HUDEP-2 (cell line): ENCODE results near the gene LZTS3.
"Not testable (repeated sequence)": the region's sequence is repeated elsewhere in the genome, so short reads cannot be mapped to it uniquely, and the experiment has no call there.

Source experiments
- DNase-seq, 76 experiments: peaks; one replicate each; lab custom pipeline; 2025; ENCODE audit not compliant: unreplicated experiment in 76 of 76; lab: John Stamatoyannopoulos, UW

LZTS3 gene

DNA sequence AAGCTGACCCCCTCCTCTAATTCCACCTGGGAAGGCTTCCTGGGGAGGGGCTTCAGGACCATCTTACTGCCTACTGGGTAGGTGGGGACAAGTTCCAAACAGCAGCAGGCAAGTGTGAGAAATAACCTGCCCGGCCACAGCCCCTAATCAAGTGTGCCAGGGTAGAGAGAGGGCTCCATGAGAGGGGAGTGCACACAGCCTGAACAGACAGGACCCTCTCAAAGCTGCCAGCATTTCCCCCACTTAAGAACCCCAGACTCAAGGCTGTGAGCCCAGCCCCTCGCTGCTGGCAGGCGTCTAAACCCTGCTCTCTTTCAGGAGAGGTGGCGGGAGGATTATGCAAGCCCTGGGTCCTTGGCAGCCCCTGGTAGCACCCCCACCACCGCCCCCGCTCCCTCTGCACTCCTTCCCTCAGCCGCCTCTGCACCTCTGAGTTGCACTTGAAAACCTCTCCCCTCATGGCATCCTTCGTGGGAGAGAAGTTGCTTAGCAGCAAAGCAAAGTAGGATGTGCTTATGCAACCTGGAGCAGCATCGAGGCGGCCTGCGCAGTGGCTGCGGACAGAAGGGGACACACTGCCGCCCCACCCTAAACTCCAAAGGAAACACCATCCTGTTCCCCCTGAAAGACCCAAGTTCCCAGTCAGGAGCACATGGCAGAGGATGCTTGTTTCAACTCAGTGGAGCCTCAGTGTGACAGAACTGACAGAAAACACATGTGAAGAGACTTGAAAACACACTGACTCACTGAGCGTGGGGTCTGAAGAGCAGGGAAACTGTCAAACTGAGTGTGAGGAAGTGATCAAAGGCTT, 20.7 kb upstream of the LZTS3 start:
- DNase-seq, result no peak

DNA sequence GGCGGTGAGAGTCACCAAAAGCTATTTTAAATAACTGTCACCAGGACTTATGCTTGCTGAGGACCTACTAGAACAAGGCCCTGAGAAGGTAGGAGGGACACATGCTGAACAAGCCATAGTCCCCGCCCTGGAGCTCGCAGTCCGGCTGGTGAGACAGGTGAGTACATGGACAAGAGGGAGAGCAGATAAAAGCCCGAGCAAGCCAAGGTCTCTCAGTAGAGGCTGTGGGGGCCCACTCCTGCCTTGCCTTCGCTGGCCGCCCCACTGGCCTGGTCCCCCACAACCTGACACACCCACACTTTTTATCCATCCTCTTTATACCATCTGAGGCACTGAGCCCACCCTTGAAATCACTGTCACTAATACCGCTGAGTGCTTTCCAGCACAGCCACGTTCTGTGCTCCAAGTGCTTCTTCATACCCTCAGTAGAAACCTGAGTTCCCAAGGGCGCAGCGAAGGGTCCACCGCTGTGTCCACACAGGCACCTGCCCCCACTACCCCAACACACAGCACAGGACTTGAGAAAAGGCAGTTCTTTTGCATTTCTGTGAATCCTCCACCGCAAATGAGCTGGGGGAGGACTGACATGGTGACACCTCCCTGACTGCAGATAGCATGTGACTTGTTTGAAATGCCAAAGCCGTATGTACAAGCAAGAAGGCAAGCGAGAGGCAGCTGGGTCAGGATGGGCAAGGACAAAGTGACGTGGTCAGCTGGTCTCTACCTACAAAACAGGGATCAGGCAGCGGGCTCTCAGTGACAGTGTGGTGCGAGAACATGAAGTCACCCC, 19.1 kb upstream of the LZTS3 start:
- no peak for DNase-seq

DNA sequence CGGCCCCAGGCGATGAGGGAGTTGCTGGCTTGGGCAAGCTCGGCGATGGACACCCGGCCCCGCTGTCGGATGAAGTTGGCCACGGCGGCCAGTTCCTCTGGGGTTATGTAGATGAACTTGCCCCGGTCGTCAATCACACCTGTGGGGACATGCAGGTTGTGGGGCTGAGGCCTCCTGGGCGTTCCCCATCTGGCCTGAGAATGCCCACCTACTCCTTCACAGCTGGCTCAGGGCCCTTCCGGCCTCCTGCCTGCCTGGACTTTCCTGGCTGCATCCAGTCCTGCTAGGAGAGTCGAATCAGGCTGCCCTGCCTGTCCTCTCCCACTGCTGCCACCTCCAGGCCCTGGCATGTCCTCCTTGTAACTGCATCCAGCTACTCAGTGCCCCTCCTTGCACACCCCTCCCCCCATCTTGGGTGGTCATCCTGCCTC, 17.3 kb upstream of the LZTS3 start:
- DNase-seq, result no peak

DNA sequence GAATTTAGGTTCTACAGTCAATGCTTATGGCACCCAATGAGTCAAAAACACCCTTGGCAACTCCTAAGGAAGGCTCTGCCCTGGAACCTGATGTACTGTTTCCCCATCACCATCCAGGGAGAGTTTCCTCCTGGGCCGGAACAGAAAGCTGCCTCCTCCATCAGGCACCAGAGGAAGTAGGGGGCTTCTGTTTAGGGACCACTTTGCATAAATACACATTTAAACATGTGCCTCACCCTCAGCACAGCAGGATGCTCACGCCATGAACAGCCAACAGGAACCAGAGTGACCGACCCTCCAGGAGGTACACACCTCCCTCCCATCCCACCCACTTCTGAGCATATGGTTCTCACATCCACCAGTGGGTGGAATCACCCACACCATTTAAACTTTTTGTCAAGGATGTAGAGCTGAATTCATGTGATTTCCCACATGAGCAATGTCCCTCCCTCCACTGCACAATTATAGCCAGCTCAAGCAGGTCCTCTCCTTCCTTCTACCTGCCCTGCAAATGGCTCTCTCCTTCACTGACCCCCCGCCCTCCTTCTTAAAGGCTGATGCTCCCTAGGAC, 16.3 kb upstream of the LZTS3 start:
- no peak for DNase-seq

DNA sequence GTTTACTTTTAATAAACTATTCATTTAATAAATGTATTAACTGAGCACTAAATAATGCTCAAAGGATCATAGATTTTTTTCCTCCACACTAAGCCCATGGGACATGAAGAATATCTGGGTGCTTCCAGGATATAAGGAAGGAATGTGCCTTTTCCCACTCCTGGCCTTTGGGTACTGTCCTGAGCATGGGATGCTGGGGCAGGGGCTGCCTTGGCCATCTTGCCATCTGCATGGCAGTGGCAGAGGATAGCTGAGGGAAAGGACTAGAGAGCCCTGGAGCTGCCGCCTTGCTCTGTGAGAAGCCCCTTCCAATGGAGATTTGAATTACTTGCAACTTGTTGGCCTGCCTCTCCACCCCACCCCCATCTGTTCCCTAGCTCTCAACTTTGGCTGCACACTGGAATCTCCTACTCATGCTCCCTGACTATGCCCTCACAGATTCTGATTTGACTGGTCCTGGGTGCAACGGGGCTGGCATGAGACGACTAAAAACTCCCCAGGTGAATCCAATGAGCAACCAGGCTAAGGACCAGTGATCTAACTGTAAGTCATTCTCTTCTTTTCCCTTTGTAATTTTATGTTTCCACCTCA, 15.6 kb upstream of the LZTS3 start:
- DNase-seq, result no peak

DNA sequence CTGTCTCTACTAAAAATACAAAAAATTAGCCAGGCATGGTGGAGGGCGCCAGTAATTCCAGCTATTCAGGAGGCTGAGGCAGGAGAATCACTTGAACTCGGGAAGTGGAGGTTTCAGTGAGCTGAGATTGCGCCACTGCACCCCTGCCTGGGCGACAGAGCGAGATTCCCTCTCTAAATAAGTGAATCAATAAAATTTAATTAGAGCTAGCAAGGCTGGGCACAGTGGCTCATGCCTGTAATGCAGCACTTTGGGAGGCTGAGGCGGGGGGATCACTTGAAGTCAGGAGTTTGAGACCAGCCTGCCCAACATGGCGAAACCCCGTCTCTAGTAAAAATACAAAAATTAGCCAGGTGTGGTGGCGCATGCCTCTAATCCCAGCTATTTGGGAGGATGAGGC, 14.5 kb upstream of the LZTS3 start:
- not testable (repeated sequence) for DNase-seq

DNA sequence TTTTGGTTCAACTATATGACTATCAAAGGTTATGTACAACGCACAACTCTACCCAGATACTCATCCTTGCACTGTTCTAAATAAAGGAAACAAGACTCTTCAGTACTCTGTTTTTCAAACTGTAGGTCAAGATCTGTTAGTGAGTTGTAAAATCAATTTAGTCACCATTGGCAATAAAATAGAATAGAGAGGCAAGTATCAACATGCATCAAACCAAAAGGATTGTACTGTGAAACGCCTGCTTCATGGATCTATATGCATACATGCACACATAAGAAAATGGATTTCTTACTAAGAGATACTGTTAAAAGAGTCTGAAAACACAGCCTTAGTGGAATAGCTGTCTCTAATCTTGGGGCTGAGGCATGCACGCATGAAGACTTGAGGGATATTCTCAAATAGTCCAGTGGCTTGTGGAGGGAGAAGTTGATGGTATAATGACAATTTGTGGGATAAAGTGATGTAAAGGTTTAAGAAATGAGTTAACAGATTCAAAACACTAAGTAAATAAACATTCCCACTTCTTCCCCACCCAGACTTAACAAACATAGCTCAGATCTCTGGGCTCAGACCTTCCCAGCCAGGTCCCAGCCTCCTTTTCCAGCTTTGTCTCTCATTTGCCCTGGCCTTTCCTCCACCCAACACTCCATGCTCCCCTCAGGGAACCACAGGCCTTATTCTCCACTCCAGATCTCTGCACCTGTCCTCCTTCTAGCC, 10.7 kb upstream of the LZTS3 start:
- DNase-seq, result no peak

DNA sequence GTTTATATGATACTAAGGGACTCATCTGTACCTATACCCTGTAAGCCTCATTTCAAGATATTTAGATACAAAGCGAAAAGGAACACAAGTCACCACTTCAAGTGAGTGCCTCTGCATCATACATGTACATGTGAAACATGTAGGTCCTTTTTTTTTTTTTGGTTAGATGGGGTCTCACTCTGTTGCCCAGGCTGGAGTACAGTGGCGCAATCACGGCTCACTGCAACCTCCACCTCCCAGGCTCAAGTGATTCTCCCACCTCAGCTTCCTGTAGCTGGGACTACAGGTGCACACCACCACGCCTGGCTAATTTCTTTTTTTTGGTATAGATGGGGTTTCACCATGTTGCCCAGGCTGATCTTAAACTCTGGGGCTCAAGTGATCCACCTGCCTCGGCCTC, 9.1 kb upstream of the LZTS3 start:
- not testable (repeated sequence) for DNase-seq

DNA sequence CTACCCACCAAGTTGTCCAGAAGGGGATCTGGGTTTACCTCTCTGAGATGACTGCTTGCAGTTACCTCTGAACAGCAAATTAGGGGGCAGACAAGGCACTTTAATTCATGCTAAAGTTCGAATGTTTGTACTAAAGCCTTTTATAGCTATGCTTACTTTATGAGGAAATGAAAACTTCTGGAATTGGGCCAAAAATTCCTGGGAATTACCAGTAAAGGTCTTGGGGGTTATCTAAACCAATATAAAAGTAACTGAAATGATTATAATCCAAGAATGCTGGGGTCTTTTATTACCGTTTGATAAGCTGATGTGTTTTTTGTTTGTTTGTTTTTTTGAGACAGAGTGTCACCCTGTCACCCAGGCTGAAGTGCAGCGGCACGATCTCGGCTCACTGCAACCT, 7.9 kb upstream of the LZTS3 start:
- no peak for DNase-seq

DNA sequence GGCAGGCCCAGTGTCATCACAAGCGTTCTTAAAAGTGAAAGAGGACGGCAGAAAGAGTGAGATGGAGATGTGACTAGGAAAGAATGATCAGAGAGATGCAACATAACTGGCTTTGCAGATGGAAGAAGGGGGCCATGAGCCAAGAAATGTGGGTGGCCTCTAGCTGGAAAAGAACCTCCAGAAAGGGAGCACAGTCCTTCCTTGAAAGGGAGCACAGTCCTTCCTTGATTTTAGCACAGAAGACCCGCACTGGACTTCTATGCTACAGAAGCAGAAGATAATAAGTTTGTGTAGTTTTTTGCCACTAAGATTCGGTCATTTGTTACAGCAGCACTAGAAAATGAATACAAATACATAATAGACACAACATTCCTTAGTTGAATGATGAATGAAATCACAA, 7.0 kb upstream of the LZTS3 start:
- no peak for DNase-seq

DNA sequence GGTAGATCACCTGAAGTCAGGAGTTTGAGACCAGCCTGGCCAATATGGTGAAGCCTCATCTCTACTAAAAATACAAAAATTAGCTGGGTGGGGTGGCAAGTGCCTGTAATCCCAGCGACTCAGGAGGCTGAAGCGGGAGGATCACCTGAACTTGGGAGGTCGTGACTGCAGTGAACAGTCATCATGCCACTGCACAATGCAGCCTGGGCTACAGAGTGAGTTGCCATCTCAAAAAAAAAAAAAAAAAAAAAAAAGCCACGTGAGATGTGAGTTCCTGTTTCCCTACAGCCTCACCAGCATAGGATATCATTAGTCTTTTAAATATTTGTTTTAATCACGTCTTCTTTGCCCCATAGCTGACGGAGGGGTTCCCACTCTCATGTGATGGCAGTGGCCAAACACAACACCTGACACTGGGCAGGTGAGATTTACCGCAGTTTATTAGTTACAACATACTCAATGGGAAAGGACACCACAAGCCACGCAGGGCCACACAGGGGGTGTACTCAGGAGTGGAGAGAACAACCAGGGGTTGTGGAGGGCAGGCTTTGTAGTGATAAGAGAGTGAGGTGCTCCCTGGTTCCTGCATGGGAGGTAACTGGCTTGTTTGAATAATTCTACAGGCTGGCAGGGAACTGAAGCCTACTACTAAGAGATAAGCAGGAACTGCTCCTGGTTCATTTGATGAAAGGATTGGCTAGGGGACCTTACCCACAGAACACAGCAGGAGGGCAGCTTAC, 4.6 kb upstream of the LZTS3 start:
- DNase-seq, result peak in 30 of 76 experiments; percentile 1 to 64 (median 24)

DNA sequence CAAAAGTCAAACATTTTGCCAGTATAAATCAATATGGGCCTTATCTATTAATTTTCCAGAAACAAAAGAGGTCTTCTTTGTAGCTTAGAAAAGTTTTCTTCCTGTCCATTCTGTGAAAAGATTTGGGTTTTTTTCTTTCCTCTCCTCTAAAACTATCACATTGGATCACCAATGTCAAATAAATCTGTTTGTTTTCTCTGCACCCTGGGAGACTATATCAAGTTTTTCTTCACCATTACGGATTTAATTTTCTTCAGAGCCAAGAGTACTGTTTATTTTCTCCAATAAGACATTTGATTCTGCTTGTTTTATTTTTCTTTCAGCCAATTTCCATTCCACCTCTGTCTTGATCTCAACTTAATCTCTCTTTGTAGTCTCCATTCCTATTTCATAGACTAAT, 1.9 kb upstream of the LZTS3 start:
- DNase-seq, result no peak

DNA sequence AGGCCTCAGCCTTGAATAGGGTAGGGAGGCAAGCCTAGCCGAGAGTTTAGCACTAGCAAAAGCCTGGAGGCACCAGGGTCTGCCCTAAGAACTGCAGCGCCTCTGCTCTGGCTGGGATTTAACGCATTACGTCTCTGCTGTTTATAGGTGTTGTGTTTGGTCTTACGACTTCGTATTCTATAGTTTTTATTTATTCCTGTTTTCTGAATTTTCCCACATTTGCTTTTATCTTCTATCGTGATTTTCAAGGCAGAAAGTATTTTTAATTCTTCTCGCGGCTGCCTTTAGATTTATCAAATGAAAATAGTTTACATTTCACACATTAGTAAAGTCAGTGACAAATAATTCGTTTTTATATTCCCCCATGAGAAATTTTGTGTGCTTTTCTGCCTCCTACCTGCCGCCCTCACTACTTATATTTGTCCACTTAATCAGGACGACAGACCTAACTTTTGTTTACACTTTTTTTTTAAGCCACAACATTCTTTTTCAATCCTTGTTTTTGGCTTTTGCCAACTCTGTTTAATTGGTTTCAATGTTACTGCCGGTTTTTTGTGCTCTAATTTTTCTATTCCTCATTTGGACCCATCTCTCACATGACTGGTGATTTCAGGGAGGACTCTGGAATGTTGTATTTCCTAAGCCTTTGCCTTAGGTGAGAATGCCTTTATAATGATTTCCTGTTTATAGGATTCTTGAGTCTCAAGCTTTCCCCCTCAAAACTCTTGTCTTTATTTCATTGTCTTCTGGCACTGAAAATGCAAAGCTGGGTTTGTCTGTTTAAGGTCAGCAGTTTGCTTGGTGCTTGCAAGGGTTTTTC, 1.3 kb upstream of the LZTS3 start:
- DNase-seq, result peak in 9 of 76 experiments; percentile 13 to 52 (median 34)

DNA sequence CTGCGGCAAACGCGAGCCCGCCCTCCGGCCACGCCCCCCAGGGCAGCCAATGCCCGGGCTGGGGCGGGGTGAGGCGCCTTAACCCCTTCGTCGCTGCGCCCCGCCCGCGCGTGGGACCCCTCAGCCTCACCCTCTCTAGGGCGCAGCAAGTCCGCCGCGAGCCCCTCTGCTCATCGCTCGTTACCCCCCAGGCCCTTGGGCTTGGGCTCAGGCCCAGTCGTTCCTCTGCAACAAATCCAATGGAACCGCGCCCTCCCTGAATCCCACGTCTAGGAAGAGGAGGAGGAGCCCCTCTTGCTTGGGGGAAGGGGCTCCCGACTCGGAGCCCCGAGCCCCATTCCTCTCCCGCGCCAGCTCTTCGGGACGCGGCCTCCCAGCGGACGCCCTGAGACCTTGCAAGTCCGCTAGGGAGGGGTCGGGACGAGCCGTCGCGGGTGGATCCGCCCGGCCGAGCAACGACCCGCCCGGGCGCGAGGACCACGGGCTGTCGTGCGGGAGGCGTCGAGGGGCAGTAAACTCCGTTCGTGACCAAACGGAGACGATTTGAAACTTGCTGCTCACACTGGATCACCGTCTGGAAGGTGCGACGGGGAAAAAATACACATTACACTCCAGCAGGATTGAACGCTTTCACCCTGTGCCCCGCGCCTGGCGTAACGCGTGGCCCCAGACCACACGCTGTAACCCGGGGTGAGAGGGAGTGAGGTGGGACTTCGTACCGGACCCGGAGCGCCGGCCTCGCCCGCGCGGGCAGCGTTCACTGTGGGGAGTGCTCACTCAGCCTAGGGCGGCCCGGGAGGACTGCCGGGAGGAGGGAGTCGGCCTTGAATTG, 477 bp upstream of the LZTS3 start:
- peak in 69 of 76 experiments; percentile 14 to 92 (median 74) for DNase-seq

DNA sequence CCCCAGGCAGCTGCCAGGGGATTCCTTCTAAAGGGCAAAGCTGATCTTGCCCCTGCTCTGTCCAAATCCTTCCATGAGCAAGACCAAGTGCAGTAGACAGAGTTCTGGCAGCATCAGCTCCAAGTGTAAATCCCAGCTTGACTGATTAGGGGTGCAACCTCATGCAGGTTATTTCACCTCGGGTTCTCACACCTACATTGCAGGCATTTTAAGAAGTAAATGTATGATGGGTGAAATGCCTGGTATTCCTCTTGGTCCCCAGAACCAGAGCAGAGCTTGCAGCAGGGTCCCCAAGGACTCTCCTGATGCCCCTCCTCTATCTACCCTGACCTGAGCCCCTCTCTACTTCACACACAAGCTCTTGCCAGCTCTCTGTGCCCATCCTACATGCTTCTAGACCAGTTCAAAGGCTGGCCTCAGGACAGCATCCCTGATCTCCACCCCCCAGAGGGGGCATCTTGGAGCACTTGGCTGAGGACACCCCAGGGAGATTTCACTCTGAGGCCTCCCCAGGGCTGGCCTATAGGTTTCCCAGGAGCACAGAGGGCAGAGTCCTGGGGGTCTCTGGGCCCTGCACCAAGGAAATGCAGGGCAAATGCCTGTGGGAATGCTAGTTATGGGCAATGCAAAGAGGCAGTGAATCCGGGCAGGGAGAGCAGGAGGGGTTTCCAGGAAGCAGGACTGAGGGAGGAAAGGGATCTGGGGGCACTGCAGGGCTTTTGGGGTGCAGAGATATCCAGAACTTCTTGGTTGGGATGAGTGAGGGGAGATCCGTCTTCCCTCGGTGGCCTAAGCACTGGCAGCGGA, 1.0 kb downstream of the LZTS3 start:
- DNase-seq, result no peak

DNA sequence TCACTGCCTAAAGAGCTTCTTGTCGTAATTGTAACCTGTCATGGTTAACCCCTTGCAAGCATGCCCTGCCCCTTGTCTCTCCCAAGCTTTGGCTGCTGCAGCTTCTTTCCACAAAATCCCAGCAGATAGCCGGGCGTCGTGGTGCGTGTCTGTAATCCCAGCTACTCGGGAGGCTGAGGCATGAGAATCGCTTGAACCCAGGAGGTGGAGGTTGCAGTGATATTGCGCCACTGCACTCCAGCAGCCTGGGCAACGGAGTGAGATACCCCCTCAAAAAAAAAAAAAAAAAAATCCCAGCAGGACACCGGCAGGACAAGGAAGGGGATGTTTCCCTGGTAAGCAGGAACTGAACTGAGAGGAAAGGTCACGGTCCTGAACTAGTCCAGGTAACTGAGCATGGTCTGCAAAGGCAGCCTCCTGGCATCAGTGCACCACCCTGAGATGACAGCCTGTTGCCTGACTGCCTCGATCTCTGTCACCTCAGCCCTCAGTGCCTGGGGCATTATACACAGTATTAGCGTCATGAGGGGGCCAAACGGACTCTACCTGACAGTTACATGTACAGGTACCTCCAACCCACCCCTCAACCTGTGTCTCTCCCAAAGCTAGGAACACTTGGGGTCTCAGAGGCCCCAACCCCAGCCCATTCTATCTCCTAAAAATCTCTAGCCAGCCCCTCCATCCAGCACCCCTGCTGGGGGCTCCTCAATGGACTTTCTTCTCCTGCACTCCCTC, 1.8 kb downstream of the LZTS3 start:
- no peak for DNase-seq
